NCI-H1092 (cell line): Measurements from ENCODE around the gene AIFM2.
"Not testable (repeated sequence)": the region's sequence is repeated elsewhere in the genome, so short reads cannot be mapped to it uniquely, and the experiment has no call there.

Experiments used
- DNase-seq: peaks from one replicate; lab custom pipeline; 2025; lab: John Stamatoyannopoulos, UW

The AIFM2 gene

GRCh38 chr10:70132098-70133029 lies at the start of gene AIFM2:
Gene AIFM2, minus strand, starts transcription at chr10:70132825. Its CDS starts 8,741 bp downstream, at chr10:70124084.
- DNase-seq, result peak; percentile 15

GRCh38 chr10:70179209-70179608 lies 46.6 kb upstream of the AIFM2 start:
- not testable (repeated sequence) for DNase-seq

- no peak for DNase-seq
Observed at GRCh38 chr10:70178139-70178725, 45.6 kb upstream of the AIFM2 start.

- no peak for DNase-seq
Observed at GRCh38 chr10:70176441-70176840, 43.8 kb upstream of the AIFM2 start.

GRCh38 chr10:70175516-70175915 lies 42.9 kb upstream of the AIFM2 start:
- no peak for DNase-seq

- no peak for DNase-seq
Observed at GRCh38 chr10:70174058-70174741, 41.6 kb upstream of the AIFM2 start.

- DNase-seq, result no peak
Observed at GRCh38 chr10:70169649-70170364, 37.2 kb upstream of the AIFM2 start.

GRCh38 chr10:70169011-70169410 lies 36.4 kb upstream of the AIFM2 start:
- DNase-seq, result no peak

GRCh38 chr10:70167246-70167645 lies 34.6 kb upstream of the AIFM2 start:
- DNase-seq, result no peak

GRCh38 chr10:70166394-70166793 lies 33.8 kb upstream of the AIFM2 start:
- DNase-seq, result no peak

- DNase-seq, result no peak
Observed at GRCh38 chr10:70164163-70164562, 31.5 kb upstream of the AIFM2 start.

GRCh38 chr10:70163448-70163847 lies 30.8 kb upstream of the AIFM2 start:
- no peak for DNase-seq

- no peak for DNase-seq
Observed at GRCh38 chr10:70162892-70163201, 30.2 kb upstream of the AIFM2 start.

GRCh38 chr10:70162151-70162891 lies 29.7 kb upstream of the AIFM2 start:
- no peak for DNase-seq

- DNase-seq, result no peak
Observed at GRCh38 chr10:70160798-70161197, 28.2 kb upstream of the AIFM2 start.

GRCh38 chr10:70159366-70159765 lies 26.7 kb upstream of the AIFM2 start:
- not testable (repeated sequence) for DNase-seq

GRCh38 chr10:70158113-70158512 lies 25.5 kb upstream of the AIFM2 start:
- DNase-seq, result no peak

GRCh38 chr10:70155255-70155838 lies 22.7 kb upstream of the AIFM2 start:
- no peak for DNase-seq

- no peak for DNase-seq
Observed at GRCh38 chr10:70148516-70148915, 15.9 kb upstream of the AIFM2 start.

GRCh38 chr10:70147259-70147625 lies 14.6 kb upstream of the AIFM2 start:
- no peak for DNase-seq
